Measurements from ENCODE around the gene TSSK6. TPM values are rescaled to one million over a fixed set of nuclear protein-coding genes. Genes with fewer than 3 reads are reported as not detected.

Gene TSSK6
- total RNA-seq, 6 experiments from 2014 or later = 0.61 to 1.3 (median 0.92) TPM

DNA sequence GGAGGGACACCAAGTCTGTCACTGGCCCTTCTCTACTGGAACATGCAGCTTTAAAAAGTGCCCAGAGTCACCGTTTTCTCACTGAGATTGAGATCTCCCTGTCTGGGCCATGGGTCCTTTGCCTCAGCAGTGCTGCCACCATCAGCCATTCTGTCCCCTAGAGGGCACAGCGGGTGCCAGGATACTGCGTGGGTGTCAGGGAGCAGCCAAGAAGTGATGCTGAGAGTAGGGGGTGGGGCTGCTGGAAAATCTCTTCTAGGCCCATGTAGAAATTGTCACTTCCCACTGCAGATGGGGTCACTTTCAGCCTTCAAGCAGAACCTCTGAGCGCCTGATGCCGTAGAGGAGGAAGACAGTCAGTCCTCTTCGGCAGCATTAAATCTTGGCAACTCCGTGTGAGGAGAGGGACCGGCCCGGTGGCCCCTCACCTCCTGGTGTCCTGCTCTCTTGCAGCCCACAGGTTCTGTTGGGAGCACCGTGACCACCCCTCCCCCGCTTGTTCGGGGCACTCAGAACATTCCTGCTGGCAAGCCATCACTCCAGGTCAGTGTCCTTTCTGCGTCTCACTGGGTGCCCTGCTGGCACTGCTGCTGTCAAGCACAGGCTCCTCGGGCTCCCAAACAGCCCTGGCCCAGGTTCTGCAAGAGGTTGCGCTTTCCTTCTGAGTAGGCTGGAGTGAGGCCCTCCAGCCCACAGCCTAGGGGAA is 21.4 kb downstream of the TSSK6 start:
- no peak overlapping the region for H3K27ac Mint-ChIP-seq
- H3K27me3 Mint-ChIP-seq (ENCODE audit: insufficient read depth) = peaks cover 1% of the 10 kb centered on the region; the same call in 1 of the 2 replicates
- no peaks in the 10 kb centered on the region; the same call in 1 of the 2 replicates for H3K36me3 Mint-ChIP-seq (ENCODE audit: low read depth)
- H3K4me3 Mint-ChIP-seq = no peak overlapping the region
- H3K9me3 Mint-ChIP-seq = no peaks in the 10 kb centered on the region
- TF ChIP-seq, protein P1, sequence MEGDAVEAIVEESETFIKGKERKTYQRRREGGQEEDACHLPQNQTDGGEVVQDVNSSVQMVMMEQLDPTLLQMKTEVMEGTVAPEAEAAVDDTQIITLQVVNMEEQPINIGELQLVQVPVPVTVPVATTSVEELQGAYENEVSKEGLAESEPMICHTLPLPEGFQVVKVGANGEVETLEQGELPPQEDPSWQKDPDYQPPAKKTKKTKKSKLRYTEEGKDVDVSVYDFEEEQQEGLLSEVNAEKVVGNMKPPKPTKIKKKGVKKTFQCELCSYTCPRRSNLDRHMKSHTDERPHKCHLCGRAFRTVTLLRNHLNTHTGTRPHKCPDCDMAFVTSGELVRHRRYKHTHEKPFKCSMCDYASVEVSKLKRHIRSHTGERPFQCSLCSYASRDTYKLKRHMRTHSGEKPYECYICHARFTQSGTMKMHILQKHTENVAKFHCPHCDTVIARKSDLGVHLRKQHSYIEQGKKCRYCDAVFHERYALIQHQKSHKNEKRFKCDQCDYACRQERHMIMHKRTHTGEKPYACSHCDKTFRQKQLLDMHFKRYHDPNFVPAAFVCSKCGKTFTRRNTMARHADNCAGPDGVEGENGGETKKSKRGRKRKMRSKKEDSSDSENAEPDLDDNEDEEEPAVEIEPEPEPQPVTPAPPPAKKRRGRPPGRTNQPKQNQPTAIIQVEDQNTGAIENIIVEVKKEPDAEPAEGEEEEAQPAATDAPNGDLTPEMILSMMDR (IDR thresholded peaks at IDR 0.05) = peak; percentile 16; the same call in 1 of the 2 replicates
- H3K4me1 Mint-ChIP-seq (ENCODE audit: low read depth) = peaks cover 19% of the 10 kb centered on the region
- DNase-seq = no peak

DNA sequence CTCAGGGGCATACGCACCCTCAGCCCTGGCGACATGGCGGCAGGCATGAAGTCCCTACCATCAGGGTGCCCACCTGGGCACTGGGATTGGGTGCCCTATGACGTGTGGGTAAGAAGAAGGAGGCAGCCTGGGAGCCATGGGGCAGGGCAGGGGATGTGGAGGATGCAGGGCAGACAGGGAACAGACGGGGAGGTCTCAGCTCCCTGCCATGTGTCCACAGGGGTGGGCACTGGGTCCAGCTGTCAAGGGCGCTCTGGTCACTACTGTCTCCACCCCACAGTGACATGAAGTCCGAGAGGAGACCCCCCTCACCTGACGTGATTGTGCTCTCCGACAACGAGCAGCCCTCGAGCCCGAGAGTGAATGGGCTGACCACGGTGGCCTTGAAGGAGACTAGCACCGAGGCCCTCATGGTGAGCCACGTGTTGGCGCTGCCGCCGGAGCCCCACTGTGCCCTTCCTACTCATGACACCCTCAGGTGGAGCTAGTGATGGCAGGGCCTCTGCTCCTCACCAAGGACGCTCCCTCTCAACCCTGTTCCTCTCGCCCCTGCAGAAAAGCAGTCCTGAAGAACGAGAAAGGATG is 23.2 kb downstream of the TSSK6 start:
- DNase-seq = no peak
- Mint-ChIP-seq H3K27ac (no peak overlapping the region), H3K27me3 (ENCODE audit: insufficient read depth) (peaks cover 1% of the 10 kb centered on the region; the same call in 1 of the 2 replicates), H3K4me1 (ENCODE audit: low read depth) (peaks cover 36% of the 10 kb centered on the region), H3K4me3 (no peak overlapping the region), H3K36me3 (ENCODE audit: low read depth) (no peaks in the 10 kb centered on the region), H3K9me3 (no peaks in the 10 kb centered on the region)
- TF ChIP-seq, protein P1 (IDR thresholded peaks at IDR 0.05) = no peak

DNA sequence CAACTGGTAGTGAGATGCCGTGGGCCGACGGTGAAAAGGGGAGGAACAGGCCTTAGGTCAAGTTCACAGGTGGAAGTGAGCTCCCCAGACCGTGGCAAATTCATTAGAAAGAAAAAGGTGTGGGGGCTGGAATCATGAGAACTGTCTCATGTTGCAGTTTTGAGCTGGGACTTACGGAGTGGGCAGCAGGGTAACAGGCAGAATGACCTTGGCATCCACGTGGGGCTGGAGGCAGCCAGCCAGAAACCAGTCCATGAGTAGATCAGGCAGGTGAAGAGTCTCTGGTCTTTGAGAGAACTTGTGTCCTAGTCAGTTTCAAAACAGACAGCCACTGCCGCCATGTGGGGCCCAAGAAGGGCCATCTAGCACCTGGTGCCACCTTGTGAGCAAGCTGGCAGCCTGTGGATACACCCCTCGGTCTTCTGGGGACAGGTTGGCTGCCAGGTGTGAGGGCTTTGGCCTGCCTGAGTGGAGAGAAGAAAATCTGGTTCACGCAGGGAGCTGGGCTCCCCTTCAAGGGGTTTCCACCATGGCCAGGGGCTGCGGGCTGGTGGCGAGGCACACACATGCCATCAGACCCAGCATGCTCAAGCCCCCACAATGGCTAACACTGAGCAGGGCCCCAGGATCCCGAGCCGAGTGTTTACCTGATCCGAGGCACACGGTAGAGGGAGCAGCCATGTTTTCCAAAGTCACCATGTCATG is 23.9 kb downstream of the TSSK6 start:
- Mint-ChIP-seq H3K27me3 (ENCODE audit: insufficient read depth) (peaks cover 1% of the 10 kb centered on the region; the same call in 1 of the 2 replicates), H3K27ac (peak overlapping the region; percentile 34), H3K36me3 (ENCODE audit: low read depth) (no peaks in the 10 kb centered on the region), H3K4me3 (no peak overlapping the region), H3K4me1 (ENCODE audit: low read depth) (peaks cover 39% of the 10 kb centered on the region), H3K9me3 (no peaks in the 10 kb centered on the region)
- DNase-seq = no peak
- TF ChIP-seq, protein P1 (IDR thresholded peaks at IDR 0.05) = no peak

DNA sequence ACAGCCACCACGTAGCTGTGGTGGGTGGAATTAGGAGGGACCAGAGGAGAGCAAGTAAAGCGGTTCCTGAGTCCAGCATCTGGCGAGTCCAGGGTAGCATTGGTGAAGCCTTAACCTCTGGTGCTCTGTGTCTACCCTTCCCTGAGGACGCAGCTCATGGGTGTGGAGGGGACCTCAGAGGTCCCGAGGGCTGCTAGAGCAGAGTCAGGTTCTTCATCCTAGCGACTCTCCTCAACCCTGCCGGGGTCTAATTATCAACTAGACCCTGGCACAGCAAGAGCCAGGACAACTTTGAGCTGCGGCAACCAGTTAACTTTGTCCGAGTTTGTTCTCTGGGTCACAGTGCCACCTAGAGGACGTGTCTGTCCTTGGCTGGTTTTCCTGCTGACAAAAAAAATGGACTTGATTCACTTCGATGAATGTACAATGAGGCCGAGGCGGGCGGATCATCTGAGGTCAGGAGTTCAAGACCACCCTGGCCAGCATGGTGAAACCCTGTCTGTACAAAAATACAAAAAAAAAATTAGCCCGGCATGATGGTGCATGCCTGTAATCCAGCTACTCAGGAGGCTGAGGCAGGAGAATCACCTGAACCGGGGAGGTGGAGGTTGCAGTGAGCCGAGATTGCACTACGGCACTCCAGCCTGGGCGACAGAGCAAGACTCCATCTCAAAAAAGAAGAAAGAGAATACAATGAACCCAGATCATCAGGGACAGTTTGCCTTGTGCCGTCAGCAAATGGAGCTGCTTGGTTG is 25.0 kb downstream of the TSSK6 start:
- H3K36me3 Mint-ChIP-seq (ENCODE audit: low read depth) = no peaks in the 10 kb centered on the region
- TF ChIP-seq, protein P1 (IDR thresholded peaks at IDR 0.05) = peak; percentile 93
- peak; percentile 75 for DNase-seq
- peaks cover 50% of the 10 kb centered on the region for H3K4me1 Mint-ChIP-seq (ENCODE audit: low read depth)
- no peaks in the 10 kb centered on the region for H3K9me3 Mint-ChIP-seq
- H3K4me3 Mint-ChIP-seq = peak overlapping the region; percentile 77
- H3K27ac Mint-ChIP-seq = peak overlapping the region; percentile 98
- H3K27me3 Mint-ChIP-seq (ENCODE audit: insufficient read depth) = peaks cover 1% of the 10 kb centered on the region; the same call in 1 of the 2 replicates

DNA sequence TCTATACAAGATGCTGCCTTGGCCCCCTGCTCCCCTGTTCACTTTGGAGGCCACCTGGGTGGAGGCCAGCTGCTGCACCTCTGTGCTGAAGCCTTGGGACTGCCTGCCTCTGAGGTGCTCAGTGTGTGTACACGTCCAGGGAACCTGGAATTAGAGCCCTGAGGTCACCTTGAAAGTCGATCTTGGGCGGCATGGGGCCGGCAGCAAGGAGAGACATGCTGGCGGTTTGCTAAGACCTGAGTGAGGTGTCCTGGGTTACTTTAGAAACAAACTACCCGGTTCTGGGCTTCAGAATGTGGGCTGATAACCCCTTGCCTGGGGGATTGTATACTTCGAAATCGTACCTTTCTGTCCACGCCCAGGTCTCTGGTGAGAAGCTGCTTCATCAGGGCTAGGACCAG is 25.5 kb downstream of the TSSK6 start:
- Mint-ChIP-seq H3K36me3 (ENCODE audit: low read depth) (no peaks in the 10 kb centered on the region), H3K27ac (peak overlapping the region; percentile 98), H3K4me3 (peak overlapping the region; percentile 77), H3K4me1 (ENCODE audit: low read depth) (peaks cover 56% of the 10 kb centered on the region), H3K9me3 (no peaks in the 10 kb centered on the region), H3K27me3 (ENCODE audit: insufficient read depth) (peaks cover 1% of the 10 kb centered on the region; the same call in 1 of the 2 replicates)
- TF ChIP-seq, protein P1 (IDR thresholded peaks at IDR 0.05) = no peak
- DNase-seq = no peak

Measured in HFFc6 (cell line).